LNCaP clone FGC (cell line): ENCODE measurements around the gene ABCC8.

Experiments
- DNase-seq: peaks from one replicate; pipeline ENCODE4 v3.0.0-alpha.2; 2011; ENCODE audit warnings: low read depth
- H3K4me3 ChIP-seq: 2 replicates; pipeline ENCODE4 v1.5.1; 2011; ENCODE audit warnings: mild to moderate bottlenecking, low read depth, low read length, control low read depth
- TF ChIP-seq, protein P1 (sequence below): IDR thresholded peaks from 2 replicates; pipeline ENCODE4 v1.5.1; 2012; ENCODE audit warnings: mild to moderate bottlenecking; ENCODE audit not compliant: control insufficient read depth, insufficient read depth; ENCODE audit errors: extremely low read depth

The ABCC8 gene

DNA sequence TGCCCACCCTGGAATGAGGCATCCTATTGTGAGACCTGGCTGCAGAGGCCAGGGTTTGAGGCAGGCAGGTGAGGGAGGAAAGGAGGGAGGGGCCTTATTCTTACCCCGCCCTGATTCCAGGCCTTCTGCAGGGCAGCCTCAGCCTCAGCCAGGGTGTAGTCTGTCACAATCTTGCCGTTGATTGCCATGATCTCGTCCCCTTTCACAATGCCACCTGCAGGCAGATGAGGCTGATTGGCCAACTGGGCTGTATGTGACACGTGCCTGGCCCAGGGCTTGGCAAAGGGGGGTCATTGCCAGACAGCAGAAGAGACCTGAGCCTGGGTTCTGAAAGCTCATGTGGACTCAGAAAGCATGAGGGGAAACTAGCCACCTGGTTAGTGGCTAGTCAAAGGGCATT lies 21.4 kb upstream of the ABCC8 start:
- TF ChIP-seq, protein P1, sequence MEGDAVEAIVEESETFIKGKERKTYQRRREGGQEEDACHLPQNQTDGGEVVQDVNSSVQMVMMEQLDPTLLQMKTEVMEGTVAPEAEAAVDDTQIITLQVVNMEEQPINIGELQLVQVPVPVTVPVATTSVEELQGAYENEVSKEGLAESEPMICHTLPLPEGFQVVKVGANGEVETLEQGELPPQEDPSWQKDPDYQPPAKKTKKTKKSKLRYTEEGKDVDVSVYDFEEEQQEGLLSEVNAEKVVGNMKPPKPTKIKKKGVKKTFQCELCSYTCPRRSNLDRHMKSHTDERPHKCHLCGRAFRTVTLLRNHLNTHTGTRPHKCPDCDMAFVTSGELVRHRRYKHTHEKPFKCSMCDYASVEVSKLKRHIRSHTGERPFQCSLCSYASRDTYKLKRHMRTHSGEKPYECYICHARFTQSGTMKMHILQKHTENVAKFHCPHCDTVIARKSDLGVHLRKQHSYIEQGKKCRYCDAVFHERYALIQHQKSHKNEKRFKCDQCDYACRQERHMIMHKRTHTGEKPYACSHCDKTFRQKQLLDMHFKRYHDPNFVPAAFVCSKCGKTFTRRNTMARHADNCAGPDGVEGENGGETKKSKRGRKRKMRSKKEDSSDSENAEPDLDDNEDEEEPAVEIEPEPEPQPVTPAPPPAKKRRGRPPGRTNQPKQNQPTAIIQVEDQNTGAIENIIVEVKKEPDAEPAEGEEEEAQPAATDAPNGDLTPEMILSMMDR: no peak
- no peak for DNase-seq
- H3K4me3 ChIP-seq: no peak overlapping the region

GRCh38 chr11:17496406-17496805 lies 19.8 kb upstream of the ABCC8 start:
- TF ChIP-seq, protein P1: no peak
- no peak for DNase-seq
- H3K4me3 ChIP-seq: no peak overlapping the region

DNA sequence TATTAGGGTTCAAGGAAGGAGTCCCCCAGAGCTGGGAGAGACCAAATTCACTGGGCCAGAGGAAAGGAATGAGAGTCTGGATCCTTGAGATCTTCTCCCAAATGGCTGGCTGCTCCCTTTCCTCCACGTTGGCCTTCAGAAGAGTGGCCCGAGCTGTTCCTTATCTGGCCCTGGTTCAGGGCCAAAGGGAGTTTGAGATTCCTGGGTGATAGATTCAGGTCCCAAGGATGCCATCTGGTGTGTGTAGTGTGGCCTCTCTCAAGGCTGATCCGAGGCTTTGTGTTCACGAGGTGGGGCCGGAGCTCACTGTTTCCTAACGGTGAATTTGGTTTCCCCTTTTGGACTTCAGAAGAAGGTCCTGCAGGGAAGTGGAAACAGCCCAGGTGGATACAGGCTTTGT lies 17.4 kb upstream of the ABCC8 start:
- no peak for DNase-seq
- TF ChIP-seq, protein P1: no peak
- H3K4me3 ChIP-seq: no peak overlapping the region

DNA sequence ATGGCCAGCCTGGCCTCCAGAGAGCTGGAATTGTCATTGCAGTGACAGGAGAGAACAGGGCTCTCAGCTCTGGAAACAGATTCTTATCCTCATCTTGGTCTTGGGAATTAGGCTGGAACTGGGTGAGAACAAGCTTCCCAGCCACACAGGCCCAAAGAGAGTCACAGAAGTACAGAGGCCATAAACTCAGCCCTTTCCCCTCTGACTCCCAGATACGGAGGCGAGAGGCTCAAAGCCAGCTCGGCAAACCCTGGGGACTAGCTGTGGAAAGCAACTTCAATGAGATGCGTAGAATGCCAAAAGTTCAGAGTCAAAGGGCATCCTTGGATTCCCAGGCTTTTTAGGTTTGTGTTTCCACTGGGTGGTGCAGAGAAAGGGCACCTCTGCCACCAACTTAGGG lies 14.3 kb upstream of the ABCC8 start:
- no peak for DNase-seq
- TF ChIP-seq, protein P1: no peak
- no peak overlapping the region for H3K4me3 ChIP-seq

- DNase-seq: no peak
- H3K4me3 ChIP-seq: no peak overlapping the region
- TF ChIP-seq, protein P1: no peak
Observed at GRCh38 chr11:17490232-17490631, 13.6 kb upstream of the ABCC8 start.

DNA sequence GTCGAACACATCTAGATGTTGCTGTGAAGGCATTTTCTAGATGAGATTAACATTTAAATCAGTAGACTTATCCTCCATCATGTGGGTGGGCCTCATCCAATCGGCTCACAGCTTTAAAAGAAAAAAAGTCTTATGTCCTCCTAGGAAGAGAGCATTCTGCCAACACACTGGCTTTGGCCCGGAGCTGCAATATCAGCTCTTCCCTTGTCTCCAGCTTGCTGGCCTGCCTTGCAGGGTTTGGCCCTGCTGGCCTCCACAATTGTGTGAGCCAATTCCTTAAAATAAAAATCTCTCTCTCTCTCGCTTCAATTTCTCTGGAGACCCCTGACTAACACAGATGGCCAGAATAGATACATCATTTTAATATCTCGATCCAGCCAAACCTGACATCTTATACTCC lies 13.1 kb upstream of the ABCC8 start:
- DNase-seq: no peak
- H3K4me3 ChIP-seq: no peak overlapping the region
- TF ChIP-seq, protein P1: no peak

- DNase-seq: no peak
- no peak overlapping the region for H3K4me3 ChIP-seq
- TF ChIP-seq, protein P1: no peak
Observed at GRCh38 chr11:17488563-17488962, 11.9 kb upstream of the ABCC8 start.
